ENCODE measurements around the gene EVA1B.

DNA sequence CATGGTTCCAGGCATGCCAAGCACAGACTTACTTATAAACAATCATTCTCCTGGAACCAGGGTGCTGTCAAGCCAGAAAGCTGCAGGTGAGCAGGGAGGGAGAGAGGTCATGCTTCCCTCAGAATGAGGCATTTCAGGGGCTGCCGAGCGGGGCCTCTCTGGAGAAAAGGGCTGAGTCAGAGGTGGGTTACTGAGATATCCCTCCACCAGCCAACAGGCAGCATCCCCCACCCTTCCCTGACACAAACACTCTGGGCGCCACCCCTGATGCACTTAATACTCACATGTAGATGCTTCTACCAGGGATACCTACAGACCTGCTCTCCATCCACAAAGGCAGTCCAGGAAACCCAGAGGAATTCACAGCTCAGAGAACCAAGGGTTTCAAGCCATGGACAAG is 49.2 kb upstream of the EVA1B start:
- TF ChIP-seq CTCF (IDR thresholded peaks at IDR 0.05; ENCODE audit: insufficient read depth, low read length) (no peak), REST (IDR thresholded peaks at IDR 0.05; ENCODE audit: insufficient replicate concordance, low read depth) (no peak), GABPA (IDR thresholded peaks at IDR 0.05; ENCODE audit: low read depth) (no peak)
